RWPE2 (cell line): ENCODE data around the gene ZC3HAV1.
"Not testable (repeated sequence)": the region's sequence is repeated elsewhere in the genome, so short reads cannot be mapped to it uniquely, and the experiment has no call there.

ENCODE experiments used
- ATAC-seq: fragments of 200-7000 bp; cut with Tn5 transposase; 3 replicates; pipeline ENCODE4 v1.9.1; 2021; ENCODE audit warnings: low read depth
- DNase-seq: peaks from one replicate; pipeline ENCODE4 v3.0.0-alpha.2; 2020; ENCODE audit warnings: low spot score
- H3K27ac ChIP-seq: fragments of 450-650 bp; 2 replicates; pipeline ENCODE4 v1.5.1; 2017; ENCODE audit warnings: mild to moderate bottlenecking; ENCODE audit not compliant: poor library complexity, severe bottlenecking
- H3K27me3 ChIP-seq: fragments of 250-450 bp; sonication (Bioruptor Pico); 2 replicates; pipeline ENCODE4 v1.5.1; 2021; ENCODE audit warnings: mild to moderate bottlenecking, moderate library complexity; ENCODE audit not compliant: insufficient read depth, poor library complexity, severe bottlenecking
- H3K36me3 ChIP-seq: fragments of 250-450 bp; sonication (Bioruptor Pico); 2 replicates; pipeline ENCODE4 v1.5.1; 2020; ENCODE audit warnings: low read depth, mild to moderate bottlenecking, moderate library complexity
- H3K4me1 ChIP-seq: fragments of 250-450 bp; sonication (Bioruptor Pico); 2 replicates; pipeline ENCODE4 v1.5.1; 2021; ENCODE audit warnings: mild to moderate bottlenecking, moderate library complexity; ENCODE audit not compliant: insufficient read depth, poor library complexity, severe bottlenecking
- H3K4me3 ChIP-seq: fragments of 250-450 bp; sonication (Bioruptor Pico); 2 replicates; pipeline ENCODE4 v1.5.1; 2021; ENCODE audit warnings: mild to moderate bottlenecking, moderate library complexity; ENCODE audit not compliant: severe bottlenecking
- H3K9me3 ChIP-seq: fragments of 250-450 bp; sonication (Bioruptor Pico); 2 replicates; pipeline ENCODE4 v1.5.1; 2021; ENCODE audit warnings: mild to moderate bottlenecking, moderate library complexity; ENCODE audit not compliant: severe bottlenecking
- TF ChIP-seq, protein P1 (sequence below): fragments of 450-650 bp; IDR thresholded peaks from one replicate; pipeline ENCODE4 v1.5.1; 2017; ENCODE audit warnings: mild to moderate bottlenecking, moderate library complexity; ENCODE audit not compliant: poor library complexity, severe bottlenecking

ZC3HAV1 gene

DNA sequence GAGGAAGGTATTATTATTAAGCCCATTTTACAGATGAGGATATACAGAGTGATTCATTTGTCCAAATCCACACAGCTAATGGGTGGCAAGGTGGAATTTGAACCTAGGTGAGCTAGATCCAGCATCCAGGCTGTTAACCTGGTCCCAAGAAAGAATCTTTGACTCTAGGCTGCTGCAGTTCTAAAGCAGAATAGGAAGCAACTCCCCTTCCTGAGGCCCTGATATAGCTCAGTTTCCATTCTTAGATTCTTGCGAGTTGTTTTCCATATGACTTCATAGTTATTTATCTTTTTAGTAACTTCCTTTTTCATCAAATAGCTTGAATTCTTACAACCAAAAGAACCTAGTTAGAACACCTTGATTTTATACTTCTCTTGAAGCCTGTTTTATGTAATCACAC is 49.6 kb downstream of the ZC3HAV1 start:
- Histone ChIP-seq H3K4me1 (no peaks in the 10 kb centered on the region), H3K27ac (no peak overlapping the region), H3K9me3 (no peaks in the 10 kb centered on the region), H3K4me3 (no peak overlapping the region), H3K27me3 (no peaks in the 10 kb centered on the region), H3K36me3 (peaks cover 83% of the 10 kb centered on the region)
- no peak for DNase-seq
- TF ChIP-seq, protein P1, sequence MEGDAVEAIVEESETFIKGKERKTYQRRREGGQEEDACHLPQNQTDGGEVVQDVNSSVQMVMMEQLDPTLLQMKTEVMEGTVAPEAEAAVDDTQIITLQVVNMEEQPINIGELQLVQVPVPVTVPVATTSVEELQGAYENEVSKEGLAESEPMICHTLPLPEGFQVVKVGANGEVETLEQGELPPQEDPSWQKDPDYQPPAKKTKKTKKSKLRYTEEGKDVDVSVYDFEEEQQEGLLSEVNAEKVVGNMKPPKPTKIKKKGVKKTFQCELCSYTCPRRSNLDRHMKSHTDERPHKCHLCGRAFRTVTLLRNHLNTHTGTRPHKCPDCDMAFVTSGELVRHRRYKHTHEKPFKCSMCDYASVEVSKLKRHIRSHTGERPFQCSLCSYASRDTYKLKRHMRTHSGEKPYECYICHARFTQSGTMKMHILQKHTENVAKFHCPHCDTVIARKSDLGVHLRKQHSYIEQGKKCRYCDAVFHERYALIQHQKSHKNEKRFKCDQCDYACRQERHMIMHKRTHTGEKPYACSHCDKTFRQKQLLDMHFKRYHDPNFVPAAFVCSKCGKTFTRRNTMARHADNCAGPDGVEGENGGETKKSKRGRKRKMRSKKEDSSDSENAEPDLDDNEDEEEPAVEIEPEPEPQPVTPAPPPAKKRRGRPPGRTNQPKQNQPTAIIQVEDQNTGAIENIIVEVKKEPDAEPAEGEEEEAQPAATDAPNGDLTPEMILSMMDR: no peak
- ATAC-seq: no peak

DNA sequence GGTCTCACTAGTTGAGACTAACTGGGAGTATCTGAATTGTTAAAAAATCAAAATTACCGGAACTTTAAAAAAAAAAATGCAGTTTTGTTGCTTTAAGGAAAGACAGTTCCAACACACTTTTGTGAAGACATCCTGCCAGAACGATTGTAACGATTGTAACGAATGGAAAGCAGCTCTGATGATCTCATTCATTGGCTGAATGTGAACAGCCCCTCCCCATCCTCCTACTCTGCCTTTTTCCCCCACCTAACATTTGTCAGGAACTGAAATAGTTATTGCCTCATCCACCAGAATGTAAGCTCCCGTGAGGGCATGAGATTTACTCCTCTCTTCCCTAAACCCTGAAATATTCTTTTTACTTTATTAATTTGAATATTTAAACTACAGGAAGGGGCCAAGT is 50.6 kb downstream of the ZC3HAV1 start:
- Histone ChIP-seq H3K4me3 (no peak overlapping the region), H3K27me3 (no peaks in the 10 kb centered on the region), H3K4me1 (no peaks in the 10 kb centered on the region), H3K27ac (no peak overlapping the region), H3K9me3 (no peaks in the 10 kb centered on the region), H3K36me3 (peaks cover 81% of the 10 kb centered on the region)
- ATAC-seq (no peak), DNase-seq (no peak)
- TF ChIP-seq, protein P1: no peak

DNA sequence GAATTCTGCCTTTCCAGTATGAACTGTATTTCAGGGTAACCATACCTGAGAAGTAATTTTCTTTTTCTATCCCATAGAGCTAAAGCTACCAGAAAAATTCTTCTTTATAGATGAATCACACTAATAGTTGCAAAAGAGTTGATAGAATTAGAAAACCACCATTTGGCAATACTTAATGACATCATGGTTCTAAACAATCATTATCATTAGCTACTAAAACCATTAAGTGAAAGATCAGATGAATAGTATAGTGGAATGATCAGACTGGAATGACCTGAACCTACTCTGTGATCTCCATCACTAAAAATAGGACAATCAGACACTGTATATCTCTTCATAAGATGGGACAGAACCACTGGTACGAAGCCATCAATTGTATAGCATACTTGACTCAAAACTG is 53.8 kb downstream of the ZC3HAV1 start:
- TF ChIP-seq, protein P1: no peak
- DNase-seq: no peak
- Histone ChIP-seq H3K4me3 (no peak overlapping the region), H3K36me3 (peaks cover 74% of the 10 kb centered on the region), H3K9me3 (no peaks in the 10 kb centered on the region), H3K4me1 (no peaks in the 10 kb centered on the region), H3K27ac (no peak overlapping the region), H3K27me3 (no peaks in the 10 kb centered on the region)
- no peak for ATAC-seq

DNA sequence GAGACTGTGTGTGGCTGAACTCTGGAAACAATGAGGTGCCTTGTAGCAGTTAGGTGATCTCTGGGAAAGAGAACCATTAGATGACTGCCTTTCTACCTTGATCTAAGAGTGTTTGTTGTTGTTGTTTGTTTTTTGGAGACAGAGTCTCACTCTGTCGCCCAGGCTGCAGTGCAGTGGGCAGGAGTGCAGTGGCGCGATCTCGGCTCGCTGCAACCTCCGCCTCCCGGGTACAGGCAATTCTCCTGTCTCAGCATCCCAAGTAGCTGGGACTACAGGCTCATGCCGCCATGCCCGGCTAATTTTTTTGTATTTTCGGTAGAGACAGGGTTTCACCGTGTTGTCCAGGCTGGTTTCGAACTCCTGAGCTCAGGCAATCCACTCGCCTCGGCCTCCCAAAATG is 54.9 kb downstream of the ZC3HAV1 start:
- not testable (repeated sequence) for H3K9me3 ChIP-seq, H3K27ac ChIP-seq, ATAC-seq, H3K4me1 ChIP-seq, DNase-seq, H3K27me3 ChIP-seq, H3K4me3 ChIP-seq
- peaks cover 71% of the 10 kb centered on the region for H3K36me3 ChIP-seq

DNA sequence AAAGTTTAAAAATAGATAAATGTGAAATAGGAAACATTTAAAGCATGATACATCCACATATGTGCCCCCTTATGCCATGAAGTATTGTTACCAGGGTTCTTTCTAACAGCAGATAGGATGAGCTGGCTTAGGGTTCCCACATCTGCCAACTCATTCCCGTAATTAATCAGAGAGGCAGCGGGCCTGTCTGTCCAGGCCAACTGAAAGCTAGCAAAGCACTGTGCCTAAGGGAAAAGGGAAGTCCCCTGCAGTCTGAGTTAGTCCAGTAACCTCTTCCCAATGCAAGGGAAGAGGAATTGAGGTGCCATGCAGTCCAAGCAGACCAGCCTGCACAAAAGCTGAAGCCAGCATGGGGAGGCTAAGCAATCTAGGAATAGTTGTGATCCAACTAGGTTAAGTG is 55.4 kb downstream of the ZC3HAV1 start:
- DNase-seq: no peak
- no peaks in the 10 kb centered on the region for H3K27me3 ChIP-seq
- ATAC-seq: no peak; the same call in 2 of the 3 replicates
- no peaks in the 10 kb centered on the region for H3K9me3 ChIP-seq
- H3K4me1 ChIP-seq: no peaks in the 10 kb centered on the region
- no peak overlapping the region for H3K4me3 ChIP-seq
- TF ChIP-seq, protein P1: no peak
- H3K27ac ChIP-seq: no peak overlapping the region
- peaks cover 71% of the 10 kb centered on the region for H3K36me3 ChIP-seq
